HG03432 (cell line): ENCODE measurements around the gene PAPOLG.
A peak's percentile ranks its signal among the peaks of the same experiment; 100 is the strongest.
"Not testable (repeated sequence)": the region's sequence is repeated elsewhere in the genome, so short reads cannot be mapped to it uniquely, and the experiment has no call there.

Source experiments
- ATAC-seq: cut with Tn5 transposase; IDR thresholded peaks from one replicate; pipeline ENCODE4 v1.9.1; 2021; ENCODE audit warnings: mild to moderate bottlenecking, moderate library complexity; ENCODE audit not compliant: unreplicated experiment

PAPOLG gene

DNA sequence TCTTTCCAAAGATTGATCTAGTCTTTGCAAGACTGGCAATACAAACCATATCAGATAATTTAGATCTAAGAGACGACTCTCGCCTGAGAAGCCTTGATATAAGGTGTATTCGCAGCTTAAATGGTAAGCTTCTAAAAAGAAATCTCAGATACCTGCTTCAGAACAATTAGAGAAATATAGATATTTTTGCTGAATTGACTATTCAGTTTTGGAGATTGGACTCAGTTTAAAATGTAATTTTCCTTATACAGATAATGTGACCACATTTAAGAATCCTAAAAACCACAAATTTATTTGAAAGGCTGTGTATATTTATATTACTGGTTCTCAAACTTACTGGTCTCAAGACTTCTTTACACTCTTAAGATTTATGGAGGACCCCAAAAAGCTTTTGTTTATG is 15.4 kb downstream of the PAPOLG start:
- ATAC-seq: no peak

- ATAC-seq: no peak
Measured at GRCh38 chr2:60775048-60775639, 19.1 kb downstream of the PAPOLG start.

GRCh38 chr2:60778352-60778751 is 22.3 kb downstream of the PAPOLG start:
- no peak for ATAC-seq

DNA sequence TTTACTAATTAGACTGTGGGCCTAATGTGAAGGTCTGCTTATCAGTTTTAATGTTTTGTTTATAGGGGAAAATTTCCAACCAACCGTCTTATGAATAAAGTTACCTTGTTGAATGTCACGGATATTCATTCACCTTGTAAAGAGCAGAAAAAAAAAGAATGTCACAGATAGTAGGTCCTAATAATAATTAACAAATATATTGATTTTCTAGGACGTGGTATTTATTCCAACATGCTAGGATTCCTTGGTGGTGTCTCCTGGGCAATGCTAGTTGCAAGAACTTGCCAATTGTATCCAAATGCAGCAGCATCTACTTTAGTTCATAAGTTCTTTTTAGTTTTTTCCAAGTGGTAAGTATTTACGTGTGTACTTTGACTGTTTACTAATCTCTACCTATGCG is 23.4 kb downstream of the PAPOLG start:
- ATAC-seq: no peak

- no peak for ATAC-seq
Measured at GRCh38 chr2:60780721-60781120, 24.7 kb downstream of the PAPOLG start.

DNA sequence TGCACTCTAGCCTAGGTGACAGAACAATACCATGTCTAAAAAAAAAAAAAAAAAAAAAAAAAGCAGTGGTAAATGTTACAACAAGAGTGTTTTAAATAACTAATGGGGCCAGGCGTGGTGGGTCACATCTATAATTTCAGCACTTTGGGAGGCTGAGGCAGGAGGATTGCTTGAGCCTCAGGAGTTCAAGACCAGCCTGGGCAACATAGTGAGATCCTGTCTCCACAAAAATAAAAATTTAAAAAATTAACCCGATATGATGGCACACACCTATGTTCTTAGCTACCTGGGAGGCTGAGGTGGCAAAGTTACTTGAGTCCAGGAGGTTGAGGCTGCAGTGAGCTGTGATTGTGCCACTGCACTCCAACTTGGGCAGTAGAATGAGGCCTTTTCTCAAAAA is 37.1 kb downstream of the PAPOLG start:
- no peak for ATAC-seq

DNA sequence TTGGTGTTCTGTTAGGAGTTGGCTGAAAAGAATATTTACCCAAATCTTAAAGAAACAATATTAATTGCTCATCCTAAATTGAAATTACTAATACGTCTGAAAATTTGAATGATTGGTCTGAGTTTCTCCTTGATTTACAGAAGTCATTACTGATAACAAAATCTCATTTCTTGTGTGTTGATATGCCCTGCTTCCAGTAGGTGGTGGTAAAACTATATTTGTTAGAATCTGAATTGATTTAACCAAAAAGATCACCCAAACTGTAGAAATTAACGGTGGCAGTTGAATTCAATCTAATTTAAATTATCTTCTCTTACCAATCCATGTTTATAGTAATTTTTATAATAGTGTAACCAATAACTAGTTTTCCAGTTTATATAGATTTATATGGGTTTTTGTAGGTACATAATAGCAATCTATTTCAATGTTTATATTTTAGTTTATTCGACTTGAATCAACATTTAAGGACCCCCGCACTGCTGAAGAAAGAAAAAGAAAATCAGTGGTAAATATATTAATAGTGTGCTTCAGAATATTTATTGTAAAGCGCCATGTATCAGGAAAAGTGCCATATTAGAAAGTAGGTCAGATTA is 38.3 kb downstream of the PAPOLG start:
- ATAC-seq: no peak

DNA sequence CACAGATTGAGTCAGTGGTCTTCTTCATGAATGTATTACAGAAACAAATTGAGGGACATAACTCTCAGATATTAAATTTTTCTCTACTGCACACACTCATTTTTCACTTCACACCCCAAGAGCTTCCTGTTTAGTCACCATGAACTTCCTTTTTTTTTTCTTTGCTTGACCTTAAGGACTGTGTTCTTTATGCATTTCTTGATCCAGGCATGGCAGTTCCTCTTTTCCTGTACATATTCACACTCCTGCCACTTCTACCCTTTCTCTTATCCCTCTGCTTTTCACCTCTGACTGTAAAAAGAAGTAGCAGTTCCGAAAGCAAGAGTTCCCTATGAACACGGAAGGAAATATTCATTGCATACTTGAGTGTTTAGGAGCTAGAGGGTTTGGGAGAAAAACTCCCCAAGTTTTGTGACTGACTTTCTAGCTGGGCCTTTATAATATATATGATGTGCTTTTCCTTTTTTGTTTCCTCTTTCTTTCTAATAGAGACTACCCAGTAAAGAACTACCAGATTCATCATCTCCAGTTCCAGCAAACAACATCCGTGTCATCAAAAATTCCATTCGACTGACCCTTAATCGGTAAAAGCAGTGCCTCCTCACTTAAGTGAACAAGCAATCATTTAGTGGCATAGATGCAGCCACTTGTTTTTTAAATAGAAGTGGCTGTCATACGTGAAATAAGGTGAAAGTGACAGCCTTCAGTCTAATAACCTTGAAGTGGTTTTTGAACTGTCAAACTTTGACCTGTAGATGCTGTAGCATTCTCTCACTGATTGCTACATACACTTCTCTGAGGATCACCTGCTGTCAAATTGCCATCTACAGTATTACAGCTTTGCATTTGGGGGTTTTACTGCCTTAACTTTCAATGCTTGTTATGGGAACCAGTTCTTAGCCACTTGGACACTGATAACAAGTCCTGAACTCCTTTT is 40.8 kb downstream of the PAPOLG start:
- peak; percentile 78 for ATAC-seq

GRCh38 chr2:60804473-60804872 is 48.4 kb downstream of the PAPOLG start:
- ATAC-seq: no peak

GRCh38 chr2:60806595-60806987 is 50.5 kb downstream of the PAPOLG start:
- no peak for ATAC-seq

GRCh38 chr2:60806988-60807681 is 51.1 kb downstream of the PAPOLG start:
- ATAC-seq: peak; percentile 88

GRCh38 chr2:60808330-60808801 is 52.3 kb downstream of the PAPOLG start:
- ATAC-seq: no peak

GRCh38 chr2:60811491-60812375 is 55.7 kb downstream of the PAPOLG start:
- ATAC-seq: no peak

DNA sequence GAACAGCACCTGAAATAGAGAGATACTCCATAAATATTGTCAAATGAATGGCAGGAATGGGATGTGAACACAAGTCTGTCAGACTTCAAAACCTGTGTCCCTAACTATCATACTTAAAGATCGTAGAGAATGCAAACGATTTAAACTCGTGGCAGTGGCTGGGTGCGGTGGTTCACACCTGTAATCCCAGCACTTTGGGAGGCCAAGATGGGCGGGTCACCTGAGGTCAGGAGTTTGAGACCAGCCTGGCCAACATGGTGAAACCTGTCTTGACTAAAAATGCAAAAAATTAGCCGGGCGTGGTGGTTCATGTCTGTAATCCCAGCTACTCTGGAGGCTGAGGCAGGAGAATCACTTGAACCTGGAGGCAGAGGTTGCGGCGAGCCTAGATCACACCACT is 61.1 kb downstream of the PAPOLG start:
- ATAC-seq: not testable (repeated sequence)

GRCh38 chr2:60818272-60818671 is 62.2 kb downstream of the PAPOLG start:
- no peak for ATAC-seq

DNA sequence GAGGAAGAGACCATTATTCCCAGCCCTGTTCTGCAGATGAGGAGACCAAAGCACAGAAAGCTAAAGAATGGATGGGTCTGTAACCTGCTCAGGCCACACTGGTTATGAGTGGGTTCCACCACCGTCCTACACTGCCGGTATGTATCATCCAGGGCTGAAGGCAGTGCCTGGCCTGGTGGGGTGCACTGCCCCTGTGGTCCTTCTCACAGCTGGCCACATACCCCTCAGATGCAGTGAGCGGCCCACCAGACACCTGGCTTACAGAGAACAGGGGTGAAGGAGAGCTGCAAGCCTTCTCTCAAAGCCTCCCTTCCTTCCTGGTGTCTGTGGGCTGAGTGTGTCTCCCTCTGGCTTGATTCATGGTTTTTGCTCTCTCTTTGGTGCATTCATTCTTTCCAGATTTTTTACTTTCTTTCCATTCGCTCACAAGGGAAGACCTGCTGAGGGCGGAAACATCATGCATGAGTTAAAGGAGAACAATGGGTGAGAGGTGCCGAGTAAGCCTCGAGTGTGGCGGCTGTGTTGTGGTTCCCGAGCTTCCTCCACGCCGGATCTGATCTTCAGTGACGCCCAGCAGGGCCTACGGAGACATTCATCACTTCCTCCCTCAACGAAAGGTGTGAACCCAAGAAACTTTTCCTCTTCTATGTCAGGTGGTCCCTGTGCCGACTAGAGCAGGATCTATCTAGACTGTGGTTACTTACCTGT is 63.2 kb downstream of the PAPOLG start:
- no peak for ATAC-seq

DNA sequence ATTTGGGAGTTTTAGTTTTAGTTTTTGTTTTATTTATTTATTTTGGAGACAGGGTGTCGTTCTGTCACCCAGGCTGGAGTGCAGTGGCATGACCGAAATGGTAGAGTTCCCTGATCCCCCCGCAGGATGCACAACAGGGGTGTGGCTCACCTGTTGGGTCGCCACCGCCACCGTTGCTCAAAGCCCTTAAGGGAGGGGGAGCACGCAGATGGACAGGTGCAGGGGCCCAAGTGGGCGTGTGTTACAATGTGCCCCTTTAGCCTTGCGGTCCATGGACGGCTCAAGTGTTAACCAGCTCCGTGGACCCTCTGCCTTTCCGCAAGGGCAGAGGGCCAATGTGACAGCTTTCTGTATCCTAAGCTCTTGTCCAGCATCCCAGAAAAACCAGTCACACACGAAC is 63.9 kb downstream of the PAPOLG start:
- ATAC-seq: no peak

DNA sequence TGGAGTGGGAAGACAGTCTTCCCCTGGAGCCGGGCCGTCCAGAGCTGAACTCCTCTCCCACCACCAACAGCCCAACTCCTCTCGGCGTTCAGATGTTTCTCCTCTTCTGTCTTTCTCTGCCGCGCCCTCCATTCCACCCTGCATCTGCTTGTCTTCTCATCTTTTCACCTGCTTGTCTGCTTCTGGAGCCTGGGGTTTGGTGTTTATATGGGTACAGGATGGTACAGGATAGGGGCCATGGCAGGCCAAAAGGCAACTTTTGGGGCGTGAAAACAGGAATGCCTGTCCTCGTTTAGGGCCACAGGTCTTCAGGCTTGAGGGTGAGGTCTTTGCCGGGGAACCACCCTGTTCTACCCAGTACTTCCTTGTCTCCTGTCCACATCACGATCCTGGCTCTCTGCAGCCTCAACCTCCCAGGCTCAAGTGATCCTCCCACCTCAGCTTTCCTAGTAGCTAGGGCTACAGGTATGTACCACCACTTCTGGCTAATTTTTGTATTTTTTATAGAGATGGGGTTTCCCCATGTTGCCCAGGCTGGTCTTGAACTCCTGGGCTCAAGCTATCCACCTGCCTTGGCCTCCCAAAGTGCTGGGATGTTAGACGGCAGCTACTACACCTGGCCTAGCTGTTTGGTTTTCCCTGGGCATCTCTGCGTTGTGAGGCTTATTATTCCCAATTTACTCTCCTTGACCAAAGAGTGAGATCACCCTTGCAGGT is 64.5 kb downstream of the PAPOLG start:
- ATAC-seq: no peak

DNA sequence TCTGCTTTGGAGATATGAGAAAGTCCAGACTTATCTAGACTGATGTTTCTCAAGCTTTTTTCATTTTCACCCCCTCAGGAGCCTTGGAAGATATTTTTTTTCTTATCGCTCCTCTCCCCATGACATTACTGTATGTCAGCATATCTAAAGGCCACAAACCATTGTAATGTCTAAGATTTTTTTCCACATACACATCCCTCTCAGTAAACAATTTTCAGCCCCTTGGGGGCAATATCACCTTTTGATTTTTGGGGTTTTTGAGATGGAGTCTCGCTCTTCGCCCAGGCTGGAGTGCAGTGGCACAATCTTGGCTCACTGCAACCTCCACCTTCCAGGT is 65.0 kb downstream of the PAPOLG start:
- ATAC-seq: no peak
